Measurements from ENCODE around the gene GABRA5. TPM values are rescaled to one million over a fixed set of nuclear protein-coding genes. Genes with fewer than 3 reads are reported as not detected.

GABRA5 gene
- total and polyA plus RNA-seq, 10 of the 15 experiments (the other 5 are each of a cell fraction or from before 2014, with no cell fraction given) = 0.10 TPM; not detected in 9

DNA sequence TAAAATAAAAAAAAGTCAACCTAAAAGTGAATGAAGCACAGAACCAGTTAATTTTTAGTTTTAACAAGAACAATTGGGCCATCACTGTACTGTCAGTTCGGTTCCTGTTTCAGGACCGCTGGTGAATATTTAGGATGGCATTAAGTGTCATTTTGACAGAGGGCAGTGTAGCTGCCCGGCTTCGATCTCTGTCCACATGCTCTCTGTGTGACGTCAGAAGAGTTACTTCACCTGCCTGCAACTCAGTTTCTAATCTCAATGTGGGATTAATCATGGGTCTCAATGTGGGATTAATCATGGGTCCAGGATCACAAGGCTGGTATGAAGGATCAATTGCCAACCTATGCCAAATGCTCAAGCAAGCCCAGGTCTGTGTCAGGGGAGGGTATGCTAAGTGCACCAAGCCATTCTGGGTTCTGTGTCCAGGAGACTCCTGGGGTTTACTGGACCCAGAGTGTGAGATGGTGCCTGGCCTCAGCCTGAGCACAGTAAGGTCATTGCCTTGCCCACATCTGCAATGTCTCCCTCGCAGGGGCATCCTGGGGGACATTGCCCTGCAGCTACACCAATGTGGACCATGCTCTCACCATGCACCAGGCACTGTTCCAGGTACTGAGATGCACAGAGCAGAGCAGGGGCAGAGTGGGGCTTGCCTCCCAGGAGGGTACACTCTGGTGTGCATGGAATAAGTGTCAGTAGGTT lies 8.1 kb downstream of the GABRA5 start (continued):
- TF ChIP-seq, protein P1, sequence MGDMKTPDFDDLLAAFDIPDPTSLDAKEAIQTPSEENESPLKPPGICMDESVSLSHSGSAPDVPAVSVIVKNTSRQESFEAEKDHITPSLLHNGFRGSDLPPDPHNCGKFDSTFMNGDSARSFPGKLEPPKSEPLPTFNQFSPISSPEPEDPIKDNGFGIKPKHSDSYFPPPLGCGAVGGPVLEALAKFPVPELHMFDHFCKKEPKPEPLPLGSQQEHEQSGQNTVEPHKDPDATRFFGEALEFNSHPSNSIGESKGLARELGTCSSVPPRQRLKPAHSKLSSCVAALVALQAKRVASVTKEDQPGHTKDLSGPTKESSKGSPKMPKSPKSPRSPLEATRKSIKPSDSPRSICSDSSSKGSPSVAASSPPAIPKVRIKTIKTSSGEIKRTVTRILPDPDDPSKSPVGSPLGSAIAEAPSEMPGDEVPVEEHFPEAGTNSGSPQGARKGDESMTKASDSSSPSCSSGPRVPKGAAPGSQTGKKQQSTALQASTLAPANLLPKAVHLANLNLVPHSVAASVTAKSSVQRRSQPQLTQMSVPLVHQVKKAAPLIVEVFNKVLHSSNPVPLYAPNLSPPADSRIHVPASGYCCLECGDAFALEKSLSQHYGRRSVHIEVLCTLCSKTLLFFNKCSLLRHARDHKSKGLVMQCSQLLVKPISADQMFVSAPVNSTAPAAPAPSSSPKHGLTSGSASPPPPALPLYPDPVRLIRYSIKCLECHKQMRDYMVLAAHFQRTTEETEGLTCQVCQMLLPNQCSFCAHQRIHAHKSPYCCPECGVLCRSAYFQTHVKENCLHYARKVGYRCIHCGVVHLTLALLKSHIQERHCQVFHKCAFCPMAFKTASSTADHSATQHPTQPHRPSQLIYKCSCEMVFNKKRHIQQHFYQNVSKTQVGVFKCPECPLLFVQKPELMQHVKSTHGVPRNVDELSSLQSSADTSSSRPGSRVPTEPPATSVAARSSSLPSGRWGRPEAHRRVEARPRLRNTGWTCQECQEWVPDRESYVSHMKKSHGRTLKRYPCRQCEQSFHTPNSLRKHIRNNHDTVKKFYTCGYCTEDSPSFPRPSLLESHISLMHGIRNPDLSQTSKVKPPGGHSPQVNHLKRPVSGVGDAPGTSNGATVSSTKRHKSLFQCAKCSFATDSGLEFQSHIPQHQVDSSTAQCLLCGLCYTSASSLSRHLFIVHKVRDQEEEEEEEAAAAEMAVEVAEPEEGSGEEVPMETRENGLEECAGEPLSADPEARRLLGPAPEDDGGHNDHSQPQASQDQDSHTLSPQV (IDR thresholded peaks at IDR 0.05) = no peak
- TF ChIP-seq FOXK2 (IDR thresholded peaks at IDR 0.05) = no peak
- TF ChIP-seq BCL11A (IDR thresholded peaks at IDR 0.05; ENCODE audit: low read depth, low read length) = no peak
- TF ChIP-seq TARDBP (IDR thresholded peaks at IDR 0.05; ENCODE audit: borderline replicate concordance) = no peak
- TF ChIP-seq, protein P2, sequence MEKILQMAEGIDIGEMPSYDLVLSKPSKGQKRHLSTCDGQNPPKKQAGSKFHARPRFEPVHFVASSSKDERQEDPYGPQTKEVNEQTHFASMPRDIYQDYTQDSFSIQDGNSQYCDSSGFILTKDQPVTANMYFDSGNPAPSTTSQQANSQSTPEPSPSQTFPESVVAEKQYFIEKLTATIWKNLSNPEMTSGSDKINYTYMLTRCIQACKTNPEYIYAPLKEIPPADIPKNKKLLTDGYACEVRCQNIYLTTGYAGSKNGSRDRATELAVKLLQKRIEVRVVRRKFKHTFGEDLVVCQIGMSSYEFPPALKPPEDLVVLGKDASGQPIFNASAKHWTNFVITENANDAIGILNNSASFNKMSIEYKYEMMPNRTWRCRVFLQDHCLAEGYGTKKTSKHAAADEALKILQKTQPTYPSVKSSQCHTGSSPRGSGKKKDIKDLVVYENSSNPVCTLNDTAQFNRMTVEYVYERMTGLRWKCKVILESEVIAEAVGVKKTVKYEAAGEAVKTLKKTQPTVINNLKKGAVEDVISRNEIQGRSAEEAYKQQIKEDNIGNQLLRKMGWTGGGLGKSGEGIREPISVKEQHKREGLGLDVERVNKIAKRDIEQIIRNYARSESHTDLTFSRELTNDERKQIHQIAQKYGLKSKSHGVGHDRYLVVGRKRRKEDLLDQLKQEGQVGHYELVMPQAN (conservative IDR thresholded peaks at IDR 0.05) = no peak
- TF ChIP-seq, protein P3, sequence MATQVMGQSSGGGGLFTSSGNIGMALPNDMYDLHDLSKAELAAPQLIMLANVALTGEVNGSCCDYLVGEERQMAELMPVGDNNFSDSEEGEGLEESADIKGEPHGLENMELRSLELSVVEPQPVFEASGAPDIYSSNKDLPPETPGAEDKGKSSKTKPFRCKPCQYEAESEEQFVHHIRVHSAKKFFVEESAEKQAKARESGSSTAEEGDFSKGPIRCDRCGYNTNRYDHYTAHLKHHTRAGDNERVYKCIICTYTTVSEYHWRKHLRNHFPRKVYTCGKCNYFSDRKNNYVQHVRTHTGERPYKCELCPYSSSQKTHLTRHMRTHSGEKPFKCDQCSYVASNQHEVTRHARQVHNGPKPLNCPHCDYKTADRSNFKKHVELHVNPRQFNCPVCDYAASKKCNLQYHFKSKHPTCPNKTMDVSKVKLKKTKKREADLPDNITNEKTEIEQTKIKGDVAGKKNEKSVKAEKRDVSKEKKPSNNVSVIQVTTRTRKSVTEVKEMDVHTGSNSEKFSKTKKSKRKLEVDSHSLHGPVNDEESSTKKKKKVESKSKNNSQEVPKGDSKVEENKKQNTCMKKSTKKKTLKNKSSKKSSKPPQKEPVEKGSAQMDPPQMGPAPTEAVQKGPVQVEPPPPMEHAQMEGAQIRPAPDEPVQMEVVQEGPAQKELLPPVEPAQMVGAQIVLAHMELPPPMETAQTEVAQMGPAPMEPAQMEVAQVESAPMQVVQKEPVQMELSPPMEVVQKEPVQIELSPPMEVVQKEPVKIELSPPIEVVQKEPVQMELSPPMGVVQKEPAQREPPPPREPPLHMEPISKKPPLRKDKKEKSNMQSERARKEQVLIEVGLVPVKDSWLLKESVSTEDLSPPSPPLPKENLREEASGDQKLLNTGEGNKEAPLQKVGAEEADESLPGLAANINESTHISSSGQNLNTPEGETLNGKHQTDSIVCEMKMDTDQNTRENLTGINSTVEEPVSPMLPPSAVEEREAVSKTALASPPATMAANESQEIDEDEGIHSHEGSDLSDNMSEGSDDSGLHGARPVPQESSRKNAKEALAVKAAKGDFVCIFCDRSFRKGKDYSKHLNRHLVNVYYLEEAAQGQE (IDR thresholded peaks at IDR 0.05; ENCODE audit: low read depth, low read length) = no peak
- no peak for TF ChIP-seq SRF (IDR thresholded peaks at IDR 0.05; ENCODE audit: low read depth in 2 of 2, low read length in 2 of 2)

Data from GM12878 (cell line).